GM19438 (cell line): ENCODE measurements around the gene ZNF234.
"Not testable (repeated sequence)": the region's sequence is repeated elsewhere in the genome, so short reads cannot be mapped to it uniquely, and the experiment has no call there.

Experiments
- ATAC-seq: cut with Tn5 transposase; IDR thresholded peaks from one replicate; pipeline ENCODE4 v1.9.1; 2021; ENCODE audit warnings: low read depth; ENCODE audit not compliant: unreplicated experiment

ZNF234 gene

GRCh38 chr19:44141191-44142058, at the start of gene ZNF234:
TSS of gene ZNF234 (plus strand) at chr19:44141554. CDS start at chr19:44144633, 3,079 bp downstream.
- ATAC-seq: peak; percentile 90

DNA sequence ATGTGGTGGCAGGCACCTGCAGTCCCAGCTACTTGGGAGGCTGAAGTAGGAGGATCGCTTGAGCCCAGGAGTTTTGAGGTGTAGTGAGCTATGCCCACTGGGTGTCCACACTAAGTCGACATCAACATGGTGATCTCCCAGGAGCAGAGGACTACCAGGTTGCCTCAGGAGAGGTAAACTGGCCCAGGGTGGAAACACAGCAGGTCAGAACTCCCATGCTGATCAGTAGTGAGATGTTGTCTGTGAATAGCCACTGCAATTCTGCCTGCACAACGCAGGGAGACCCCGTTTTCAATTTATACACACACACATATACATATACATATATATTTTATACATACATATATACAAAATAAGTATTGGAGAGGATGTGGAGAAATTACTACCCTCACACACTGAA, 49.2 kb upstream of the ZNF234 start:
- ATAC-seq: no peak

GRCh38 chr19:44093931-44094765, 47.2 kb upstream of the ZNF234 start, which contains the start of gene ZNF224:
TSS of gene ZNF224 (plus strand) at chr19:44094361. CDS start at chr19:44097874, 3,513 bp downstream.
- peak; percentile 83 for ATAC-seq

DNA sequence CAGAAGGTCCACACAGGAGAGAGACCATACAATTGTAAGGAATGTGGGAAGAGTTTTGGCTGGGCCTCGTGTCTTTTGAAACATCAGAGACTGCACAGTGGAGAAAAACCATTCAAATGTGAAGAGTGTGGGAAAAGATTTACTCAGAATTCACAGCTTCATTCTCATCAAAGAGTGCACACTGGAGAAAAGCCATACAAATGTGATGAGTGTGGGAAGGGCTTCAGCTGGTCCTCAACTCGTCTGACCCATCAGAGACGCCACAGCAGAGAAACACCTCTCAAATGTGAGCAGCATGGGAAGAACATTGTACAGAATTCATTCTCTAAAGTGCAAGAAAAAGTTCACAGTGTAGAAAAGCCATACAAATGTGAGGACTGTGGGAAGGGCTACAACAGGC, 33.6 kb upstream of the ZNF234 start:
- no peak for ATAC-seq

- ATAC-seq: no peak
Observed at GRCh38 chr19:44109458-44109857, 31.9 kb upstream of the ZNF234 start.

DNA sequence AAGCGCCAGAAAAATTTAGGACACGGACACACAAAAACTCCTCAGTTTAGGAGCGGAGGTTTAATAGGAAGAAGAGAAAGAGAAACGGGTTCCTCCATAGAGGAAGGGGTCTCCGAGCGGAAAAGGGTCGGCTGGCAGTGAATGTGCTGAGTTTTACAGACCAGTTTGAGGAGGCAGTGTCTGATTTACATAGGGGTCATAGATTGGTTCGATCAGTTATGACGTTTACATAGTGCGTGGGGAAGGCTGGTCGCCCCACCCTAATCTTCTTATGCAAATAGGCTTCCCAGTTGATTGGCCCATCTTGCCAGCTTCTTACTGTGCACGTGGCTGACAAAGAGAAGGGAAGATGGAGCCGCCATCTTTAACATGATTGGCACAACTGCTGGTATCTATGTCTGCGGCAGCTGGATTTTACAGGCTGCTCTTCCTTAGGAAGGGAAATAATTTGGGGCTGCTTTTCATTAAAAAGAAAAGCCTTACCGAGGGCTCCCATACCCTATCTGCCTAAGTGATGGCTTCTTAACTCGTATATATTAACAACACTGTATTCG, 29.4 kb upstream of the ZNF234 start:
- no peak for ATAC-seq

DNA sequence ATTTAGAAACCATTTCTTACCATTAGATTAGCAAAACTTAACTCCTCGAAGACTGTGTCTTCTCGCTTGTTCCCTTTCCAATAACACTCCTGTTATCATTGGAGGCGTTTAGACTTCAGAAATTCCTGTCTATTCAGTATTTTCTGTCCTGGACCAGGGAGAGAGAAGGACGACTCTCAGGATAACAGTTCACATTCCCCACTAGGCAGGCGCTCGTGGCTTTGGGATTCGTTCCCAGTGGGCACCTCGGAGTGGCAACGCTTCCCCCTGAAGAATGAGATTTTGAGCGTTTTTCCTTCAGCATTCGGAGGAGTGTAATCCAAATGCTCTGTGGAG, 28.6 kb upstream of the ZNF234 start:
- ATAC-seq: peak; percentile 14

- ATAC-seq: peak; percentile 82
Observed at GRCh38 chr19:44113138-44113783, 28.1 kb upstream of the ZNF234 start, which contains the start of gene ZNF225. TSS of gene ZNF225 (plus strand) at chr19:44113399. CDS start at chr19:44115828, 2,429 bp downstream.

GRCh38 chr19:44113784-44114390, 27.5 kb upstream of the ZNF234 start:
- peak; percentile 12 for ATAC-seq

DNA sequence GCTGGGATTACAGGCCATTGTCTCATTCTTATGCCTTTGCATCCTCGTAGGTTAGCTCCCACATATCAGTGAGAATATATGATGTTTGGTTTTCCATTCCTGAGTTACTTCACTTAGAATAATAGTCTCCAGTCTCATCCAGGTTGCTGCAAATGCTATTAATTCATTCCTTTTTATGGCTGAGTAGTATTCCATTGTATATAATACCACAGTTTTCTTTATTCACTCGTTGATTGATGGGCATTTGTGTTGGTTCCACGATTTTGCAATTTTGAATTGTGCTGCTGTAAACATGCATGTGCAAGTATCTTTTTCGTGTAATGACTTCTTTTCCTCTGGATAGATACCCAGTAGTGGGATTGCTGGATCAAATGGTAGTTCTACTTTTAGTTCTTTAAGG, 20.2 kb upstream of the ZNF234 start:
- ATAC-seq: not testable (repeated sequence)

- ATAC-seq: no peak
Observed at GRCh38 chr19:44131955-44132354, 9.4 kb upstream of the ZNF234 start.

DNA sequence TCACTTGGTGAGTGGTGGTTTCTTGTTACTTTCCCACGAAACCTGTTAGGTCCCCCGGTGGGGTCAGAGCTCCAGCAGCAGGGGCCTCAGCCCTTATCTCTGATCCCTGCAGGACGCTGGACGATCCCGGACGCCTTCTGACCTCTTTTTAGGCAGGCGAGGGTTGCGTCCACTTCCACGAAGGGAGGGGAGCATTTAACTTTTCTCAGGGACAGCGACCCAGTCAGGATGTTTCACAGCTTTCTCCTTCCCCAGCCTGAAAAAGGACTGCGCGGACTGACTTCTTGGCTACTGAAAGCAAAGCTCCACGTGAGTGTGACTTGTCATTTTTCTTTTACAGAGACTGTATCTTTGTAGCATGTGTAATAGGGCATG, 692 bp downstream of the ZNF234 start:
- no peak for ATAC-seq

DNA sequence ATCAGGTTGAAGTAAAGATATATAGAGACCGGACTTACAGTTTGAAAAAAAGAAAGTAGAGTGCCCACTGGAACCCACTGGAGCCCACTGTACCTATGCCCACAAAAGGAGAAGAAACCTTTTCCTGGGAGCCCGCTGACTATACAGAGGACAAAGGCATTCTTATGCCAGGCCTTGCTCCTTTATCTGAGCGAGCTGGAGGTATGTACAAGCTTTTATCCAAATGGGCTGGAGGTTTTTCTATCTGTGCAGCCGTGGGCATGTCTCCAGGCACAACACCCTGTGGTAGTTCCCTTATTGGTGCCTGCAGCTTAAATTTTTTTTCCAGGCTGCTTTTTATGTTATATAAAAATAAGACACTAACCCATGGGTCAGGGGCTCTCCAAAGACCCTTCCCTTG, 8.4 kb downstream of the ZNF234 start:
- ATAC-seq: no peak

DNA sequence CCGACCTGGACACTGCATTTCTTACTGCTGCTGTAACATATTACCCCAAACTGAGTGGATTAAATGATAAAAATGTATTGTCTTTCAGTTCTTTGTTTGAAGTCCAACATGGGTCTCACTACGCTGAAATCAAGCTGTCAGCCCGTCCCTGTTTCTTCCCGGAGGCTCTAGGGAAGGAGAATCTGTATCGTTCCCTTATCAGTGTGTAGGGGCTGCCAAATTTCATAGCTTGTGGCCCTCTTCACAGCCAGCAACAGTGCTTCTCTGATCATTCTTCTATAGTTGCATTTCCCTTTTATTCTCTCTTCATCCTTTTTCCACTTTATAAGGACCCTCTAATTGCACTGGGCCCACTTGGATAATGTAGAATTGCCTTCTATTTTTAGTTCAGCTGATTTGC, 10.1 kb downstream of the ZNF234 start:
- ATAC-seq: no peak

GRCh38 chr19:44156475-44156874, 15.1 kb downstream of the ZNF234 start:
- no peak for ATAC-seq

- no peak for ATAC-seq
Observed at GRCh38 chr19:44163789-44164188, 22.4 kb downstream of the ZNF234 start.

GRCh38 chr19:44164327-44164672, 22.9 kb downstream of the ZNF234 start:
- ATAC-seq: no peak

GRCh38 chr19:44164673-44165512, 23.5 kb downstream of the ZNF234 start, which contains the start of gene ZNF226:
TSS of gene ZNF226 (plus strand) at chr19:44165100. CDS start at chr19:44170081, 4,981 bp downstream.
- ATAC-seq: peak; percentile 91

DNA sequence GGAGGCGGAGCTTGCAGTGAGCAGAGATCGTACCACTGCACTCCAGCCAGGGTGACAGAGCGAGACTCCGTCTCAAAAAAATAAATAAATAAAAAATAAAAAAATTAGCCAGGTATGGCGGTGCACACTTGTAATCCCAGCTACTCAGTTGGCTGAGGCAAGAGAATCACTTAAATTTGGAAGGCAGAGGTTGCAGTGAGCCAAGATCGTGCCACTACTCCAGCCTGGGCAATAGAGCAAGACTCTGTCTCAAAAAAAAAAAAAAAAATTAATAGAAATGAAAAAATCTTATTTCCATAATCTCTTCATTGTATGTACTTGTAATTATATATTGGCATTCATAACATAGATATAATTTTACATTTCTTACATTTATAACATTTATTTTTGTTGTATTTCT, 29.3 kb downstream of the ZNF234 start:
- ATAC-seq: not testable (repeated sequence)
